DMS53 treated with DMSO at 0.1 percent for 48 hours (cell line): Measurements from ENCODE around the gene TANGO2.

Experiments
- DNase-seq: peaks from one replicate; lab custom pipeline; 2025; ENCODE audit not compliant: unreplicated experiment; lab: John Stamatoyannopoulos, UW

Gene TANGO2

DNA sequence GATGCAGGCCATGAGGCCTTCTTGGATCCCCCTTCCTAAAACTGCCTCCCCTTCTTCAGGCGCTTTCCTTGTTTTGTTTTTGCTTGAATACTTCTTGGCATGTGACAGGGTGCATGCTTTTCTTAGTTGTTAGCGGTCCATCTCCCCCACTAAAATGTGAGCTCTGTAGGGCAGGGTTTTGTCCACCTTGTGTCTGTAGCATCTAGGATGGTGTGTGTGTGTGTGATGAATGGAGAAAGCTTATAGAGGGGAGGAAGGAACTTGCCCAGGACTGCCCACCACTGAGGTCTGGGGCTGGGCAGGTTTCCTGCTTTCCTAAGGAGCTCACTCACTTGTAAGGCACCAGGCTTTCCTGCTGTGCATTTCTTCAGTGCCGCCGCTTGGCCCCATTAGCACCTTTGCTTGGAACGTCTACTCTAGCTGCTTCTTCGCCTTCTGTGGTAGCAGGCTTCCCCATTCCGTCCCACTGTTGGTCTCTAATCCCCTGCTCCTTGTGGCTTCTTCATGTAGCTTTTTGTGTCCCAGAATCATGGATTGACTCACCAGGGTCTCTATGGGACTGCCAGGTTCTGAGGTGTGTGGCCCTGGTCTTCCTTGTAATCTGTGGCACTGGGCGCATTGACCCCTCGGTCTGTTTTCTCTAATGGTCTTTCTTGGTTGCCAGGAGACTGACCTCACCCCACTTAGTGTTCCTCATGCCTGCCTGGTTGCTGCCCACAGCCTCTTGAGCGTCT, 62.4 kb downstream of the TANGO2 start:
- no peak for DNase-seq

DNA sequence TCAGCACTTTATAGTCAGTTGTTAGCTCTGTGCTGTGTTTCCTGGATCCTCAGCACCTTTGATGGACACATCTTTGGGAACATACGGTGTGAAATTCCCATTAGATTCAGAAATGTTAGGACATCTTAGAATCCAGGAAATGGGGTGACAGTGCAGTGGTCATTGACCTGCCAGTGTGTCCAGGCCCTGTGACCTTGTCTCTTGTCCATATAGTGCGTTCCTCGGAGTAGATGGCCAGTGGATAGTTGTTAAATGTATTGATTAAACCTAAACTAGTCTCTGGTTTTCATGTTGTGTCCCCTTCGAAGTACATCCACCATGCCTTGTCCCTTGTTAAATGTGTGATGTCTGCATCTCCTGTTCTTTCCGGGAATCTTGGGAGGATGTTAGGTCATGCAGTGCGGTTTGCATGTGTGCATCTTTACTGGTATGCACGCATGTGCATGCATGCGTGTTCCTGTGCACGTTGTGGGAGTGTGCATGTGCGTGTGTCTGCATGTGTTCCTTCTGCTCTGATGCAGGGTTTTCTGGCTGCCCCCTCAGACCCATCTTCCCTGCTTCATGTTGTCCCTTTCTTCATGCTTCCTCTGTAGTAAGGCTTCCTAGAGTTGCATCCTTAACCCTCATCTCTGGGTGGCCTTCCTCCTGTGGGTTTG, 63.1 kb downstream of the TANGO2 start:
- no peak for DNase-seq

DNA sequence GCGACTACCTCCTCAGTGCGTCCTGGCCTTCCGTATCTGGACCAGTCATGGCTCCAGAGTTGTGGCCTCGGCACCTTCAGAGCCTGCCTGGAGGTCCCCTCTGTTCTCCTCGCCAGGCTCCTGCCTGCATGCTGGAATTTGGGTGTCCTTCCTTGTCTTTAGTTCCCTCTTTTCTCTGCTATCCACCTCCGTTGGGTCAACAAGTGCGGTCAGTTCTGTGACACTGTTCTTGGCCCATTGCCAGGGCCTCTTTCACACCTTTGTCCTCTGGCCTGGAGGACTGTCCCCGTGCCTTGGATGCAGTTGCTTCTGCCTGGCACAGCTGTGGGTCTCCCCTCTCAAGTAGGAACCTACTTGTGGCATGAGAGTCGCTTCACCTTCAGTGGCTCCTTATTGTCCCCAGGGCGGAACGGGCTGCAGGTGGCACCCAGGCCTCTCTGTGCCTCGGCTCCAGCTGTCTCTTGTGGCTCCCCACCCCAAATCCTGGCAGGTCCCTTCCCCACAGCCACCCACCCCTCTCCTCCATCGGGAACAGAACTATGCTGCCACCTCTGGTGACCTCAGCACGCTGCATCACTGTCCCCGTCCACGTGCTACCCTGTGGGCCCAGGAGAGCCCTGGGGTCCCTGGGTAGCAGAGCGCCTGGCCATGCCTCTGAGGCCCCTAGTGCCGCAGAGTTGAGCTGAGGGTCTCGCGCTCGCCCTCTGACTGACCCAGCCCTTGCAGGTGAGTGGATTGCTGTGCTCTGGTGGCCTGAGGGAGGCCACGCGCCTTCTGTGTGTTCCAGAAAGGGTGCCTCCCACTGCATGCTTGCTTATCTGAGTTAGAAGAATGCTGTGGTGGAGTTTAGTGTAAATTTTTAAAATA, 63.9 kb downstream of the TANGO2 start:
- no peak for DNase-seq

DNA sequence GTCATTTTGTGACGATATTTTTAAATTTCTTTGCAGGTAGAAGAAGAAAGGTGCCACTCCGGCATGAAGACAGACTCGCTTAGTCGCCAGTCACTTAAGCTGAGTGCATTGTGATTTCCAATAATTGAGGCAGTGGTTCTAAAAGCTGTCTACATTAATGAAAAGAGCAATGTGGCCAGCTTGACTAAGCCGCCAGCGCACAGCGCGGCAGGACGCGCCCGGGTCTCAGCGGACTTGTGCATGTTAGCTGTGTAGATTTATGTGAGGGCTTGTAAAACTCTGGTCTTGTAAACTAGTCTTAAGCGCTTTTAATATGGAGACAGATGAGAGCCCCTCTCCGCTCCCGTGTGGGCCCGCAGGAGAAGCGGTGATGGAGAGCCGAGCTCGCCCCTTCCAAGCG, 64.7 kb downstream of the TANGO2 start:
- no peak for DNase-seq

DNA sequence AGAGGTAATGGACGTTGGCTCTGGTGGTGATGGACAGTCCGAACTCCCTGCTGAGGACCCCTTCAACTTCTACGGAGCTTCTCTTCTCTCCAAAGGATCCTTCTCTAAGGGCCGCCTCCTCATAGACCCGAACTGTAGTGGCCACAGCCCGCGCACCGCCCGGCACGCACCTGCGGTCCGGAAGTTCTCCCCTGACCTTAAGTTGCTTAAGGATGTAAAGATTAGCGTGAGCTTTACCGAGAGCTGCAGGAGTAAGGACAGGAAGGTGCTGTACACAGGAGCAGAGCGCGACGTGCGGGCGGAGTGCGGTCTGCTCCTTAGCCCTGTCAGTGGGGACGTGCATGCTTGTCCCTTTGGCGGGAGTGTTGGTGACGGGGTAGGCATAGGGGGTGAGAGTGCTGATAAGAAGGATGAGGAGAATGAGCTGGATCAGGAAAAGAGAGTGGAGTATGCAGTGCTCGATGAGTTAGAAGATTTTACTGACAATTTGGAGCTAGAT, 65.2 kb downstream of the TANGO2 start:
- DNase-seq: no peak

DNA sequence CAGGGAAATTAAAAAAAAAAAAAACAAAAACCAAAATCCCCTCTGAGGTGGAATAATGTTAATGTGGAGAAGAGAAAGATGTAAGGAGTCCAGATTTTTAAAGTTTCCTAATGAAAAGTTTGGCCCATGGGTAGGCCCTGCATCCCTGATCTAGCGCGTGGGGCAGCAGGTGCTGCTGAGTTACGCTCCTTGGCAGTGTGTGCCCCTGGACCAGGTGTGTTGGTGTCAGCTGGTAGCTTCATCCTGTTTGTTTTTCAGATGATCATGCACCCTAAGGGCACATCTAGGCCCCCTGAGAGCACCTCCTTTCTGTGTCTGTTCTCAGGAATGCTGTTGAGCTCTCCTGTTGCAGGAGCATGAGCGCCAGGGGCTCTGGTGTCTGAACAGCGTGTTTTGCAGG, 65.9 kb downstream of the TANGO2 start:
- DNase-seq: no peak

DNA sequence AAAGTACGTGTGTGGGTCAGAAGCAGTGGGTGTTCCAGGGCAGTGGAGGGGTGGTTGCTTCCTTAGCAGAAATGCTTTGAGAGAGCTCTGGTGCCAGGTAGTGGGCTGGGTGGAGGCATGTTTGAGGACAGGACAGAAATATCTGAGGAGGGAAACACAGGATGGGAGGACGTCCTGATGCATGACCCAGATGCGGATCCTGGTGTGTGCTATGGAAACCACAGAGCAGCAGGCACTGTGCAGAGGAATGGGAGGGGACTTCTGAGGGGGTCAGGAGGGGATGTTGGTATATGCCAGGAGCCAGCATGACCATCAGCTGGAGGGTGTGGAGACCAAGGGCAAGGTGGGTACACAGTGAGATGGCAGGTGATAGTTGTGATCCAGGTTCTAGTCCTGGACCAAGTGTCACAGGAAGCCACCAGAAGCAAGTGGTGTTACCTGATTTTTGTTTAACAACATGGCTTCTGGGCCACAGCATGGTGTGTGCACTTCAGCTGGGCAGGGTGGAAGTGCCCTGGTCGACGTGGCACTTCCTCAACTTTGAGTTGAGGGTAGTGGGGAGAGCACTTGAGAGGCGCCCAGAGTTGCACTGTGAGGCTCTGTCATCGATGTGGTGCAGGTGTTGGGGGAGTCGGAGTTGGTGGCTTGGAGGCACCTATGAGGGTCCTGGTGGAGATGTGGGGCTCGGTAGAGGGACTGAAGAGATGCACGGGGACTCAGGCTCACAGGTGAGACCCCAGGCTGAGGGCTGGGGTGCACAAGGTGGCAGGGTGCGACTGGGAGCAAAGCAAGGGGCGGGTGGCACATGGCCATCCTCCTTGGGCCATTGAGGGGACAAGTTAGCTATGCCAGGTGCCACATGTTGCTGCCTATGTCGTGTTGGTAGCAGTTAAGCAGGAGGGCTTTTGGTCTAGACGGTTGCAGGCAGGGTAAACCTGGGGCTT, 66.7 kb downstream of the TANGO2 start:
- DNase-seq: no peak

DNA sequence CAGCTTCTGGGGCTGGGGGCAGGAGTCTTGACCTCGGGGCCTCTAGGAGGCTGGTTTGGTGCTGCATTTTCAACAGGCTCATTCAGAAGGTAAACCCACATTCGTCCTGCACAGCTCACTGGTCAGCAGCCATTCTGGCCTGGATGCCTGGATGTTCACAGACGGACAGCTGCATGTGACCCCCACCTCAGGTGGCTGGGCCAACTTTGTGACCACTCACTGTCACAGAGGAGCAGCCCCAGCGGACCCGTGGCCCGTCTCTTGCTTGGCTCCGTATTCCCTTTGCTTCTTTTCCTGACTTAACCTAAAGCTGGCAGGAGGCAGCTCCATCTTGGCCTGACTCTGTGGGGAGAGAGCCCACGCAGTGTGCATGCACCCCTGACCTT, 67.3 kb downstream of the TANGO2 start:
- no peak for DNase-seq

DNA sequence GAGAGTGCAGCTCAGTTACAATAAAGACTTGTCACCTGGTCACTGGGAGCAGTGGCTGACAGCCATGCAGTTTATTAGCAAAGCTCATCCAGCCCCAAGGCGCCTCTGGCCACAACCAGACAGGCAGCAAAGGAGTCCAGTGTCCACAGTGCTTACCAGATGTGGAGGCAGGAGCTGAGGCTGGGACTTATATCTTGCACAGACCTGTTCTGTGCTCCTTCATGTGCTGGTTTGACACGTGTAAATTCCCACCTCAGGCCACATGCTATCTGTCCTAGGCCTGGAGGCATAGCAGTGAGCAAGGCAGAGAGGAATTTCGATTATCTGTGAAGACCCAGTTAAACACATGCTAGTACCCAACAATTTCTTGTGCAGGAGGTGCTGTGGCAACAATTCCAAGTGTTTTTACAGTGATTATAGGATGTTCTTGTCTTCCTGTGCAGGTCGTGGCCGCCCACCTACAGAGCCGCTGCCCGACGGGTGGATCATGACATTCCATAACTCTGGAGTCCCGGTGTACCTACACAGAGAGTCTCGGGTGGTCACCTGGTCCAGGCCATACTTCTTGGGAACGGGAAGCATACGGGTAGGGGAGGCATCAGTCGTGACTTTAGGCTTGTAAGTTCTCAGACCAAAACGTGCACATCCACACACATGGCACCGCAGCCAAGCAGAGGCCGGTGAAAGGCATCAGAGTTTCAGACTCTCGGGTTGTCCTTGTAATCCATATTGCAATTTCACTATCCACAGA, 68.5 kb downstream of the TANGO2 start:
- no peak for DNase-seq

DNA sequence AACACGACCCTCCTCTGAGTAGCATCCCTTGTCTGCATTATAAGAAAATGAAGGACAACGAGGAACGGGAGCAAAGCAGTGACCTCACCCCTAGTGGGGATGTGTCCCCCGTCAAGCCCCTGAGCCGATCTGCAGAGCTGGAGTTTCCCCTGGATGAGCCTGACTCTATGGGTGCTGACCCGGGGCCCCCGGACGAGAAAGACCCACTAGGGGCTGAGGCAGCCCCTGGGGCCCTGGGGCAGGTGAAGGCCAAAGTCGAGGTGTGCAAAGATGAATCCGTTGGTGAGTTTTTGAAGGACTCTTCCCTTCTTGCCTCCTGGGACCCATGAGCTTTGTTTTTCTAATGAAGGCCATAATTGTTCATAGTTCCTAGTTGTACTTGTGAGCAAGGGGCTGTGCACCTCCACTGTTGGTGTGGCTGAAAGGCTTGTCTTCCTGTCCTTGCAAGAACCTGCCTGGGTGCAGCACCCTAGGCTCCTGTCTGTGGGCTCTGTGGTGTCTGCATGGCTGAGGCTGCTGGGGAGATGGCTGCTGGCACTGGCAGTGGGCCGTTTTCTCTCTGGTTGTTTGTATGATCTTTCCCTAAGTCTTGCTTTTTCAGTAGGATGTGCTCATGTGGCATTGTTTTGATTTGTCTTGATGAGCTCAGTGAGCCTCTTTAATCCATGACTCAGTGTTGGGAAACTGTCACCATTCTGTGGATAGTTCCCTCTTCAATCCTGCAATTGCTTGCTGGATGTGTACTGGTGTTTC, 69.2 kb downstream of the TANGO2 start:
- DNase-seq: no peak

DNA sequence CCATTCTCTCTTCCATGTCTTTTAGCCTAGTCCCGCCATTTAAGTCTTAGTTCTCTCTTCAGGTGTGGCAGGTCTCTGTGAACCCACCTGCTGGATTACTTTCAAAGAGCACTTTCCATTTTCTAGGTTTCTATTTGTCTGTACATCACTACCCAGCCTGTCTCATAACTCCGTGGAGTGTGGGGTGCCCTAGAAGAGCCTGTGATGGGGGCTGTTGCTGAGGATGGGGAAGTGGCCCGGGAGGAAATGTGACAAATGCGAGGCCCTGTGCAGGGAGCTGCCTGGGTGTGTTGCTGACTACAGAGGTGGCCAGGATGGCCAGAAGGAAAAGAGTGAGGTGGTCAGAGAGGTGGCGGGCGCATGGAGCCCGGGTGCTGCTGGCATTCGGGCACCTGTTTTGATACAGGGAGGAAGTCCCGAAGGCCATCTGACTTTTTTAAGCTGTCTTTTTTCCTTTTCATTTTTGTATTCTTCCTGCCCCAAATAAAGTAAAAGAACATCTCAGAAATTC, 69.9 kb downstream of the TANGO2 start:
- no peak for DNase-seq

DNA sequence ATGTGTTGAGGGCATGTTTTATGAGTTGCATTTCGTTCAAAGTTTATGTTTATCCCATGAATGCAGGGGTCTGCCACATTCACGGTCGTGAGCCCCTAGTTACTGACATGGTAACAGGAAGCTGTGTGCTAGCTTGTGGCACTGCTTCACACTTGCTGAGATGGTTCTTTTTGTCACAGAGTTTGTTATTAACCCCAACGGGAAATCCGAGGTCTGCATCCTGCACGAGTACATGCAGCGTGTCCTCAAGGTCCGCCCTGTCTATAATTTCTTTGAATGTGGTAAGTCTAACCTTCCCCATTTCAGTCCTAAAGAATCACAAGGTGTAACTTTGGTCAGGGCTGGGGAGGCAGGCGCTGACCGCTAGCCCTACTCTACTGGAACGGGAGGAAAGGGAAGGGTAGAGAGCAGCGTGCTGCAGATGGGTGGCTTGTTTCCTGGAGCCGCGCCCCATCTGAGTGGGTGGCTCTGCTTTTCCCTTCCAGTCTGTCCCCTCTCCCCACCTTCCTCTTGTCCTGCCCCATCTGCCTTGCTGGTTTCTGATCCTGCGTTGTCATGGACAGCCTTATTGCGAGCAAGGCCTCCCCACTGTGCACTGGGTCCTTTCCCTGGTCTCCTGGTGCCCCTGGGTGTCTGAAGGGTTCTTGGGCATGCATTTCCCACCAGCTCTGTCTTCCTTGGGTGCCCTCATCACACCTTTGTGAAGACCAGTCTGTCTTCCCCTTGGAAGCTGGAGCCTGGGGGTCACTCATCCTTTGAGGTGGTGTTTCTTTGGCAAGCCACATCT, 71.0 kb downstream of the TANGO2 start:
- no peak for DNase-seq

DNA sequence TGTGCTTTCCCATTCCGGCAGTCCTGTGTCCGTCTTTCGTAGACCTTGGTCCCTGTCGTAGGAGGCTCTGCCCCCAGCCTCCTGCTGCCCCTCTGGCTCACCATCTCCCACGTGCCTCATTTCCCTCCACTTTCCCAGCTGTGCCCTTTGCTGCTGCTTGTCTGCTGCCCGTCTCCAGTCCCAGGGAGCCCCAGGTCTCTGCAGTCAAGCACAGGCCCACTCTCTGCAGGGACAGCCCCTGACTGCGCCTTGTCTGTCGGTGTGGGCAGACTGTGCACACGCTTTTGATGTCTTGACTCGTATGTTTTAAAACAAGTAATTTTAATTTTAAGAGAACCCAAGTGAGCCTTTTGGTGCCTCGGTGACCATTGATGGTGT, 71.6 kb downstream of the TANGO2 start:
- no peak for DNase-seq

DNA sequence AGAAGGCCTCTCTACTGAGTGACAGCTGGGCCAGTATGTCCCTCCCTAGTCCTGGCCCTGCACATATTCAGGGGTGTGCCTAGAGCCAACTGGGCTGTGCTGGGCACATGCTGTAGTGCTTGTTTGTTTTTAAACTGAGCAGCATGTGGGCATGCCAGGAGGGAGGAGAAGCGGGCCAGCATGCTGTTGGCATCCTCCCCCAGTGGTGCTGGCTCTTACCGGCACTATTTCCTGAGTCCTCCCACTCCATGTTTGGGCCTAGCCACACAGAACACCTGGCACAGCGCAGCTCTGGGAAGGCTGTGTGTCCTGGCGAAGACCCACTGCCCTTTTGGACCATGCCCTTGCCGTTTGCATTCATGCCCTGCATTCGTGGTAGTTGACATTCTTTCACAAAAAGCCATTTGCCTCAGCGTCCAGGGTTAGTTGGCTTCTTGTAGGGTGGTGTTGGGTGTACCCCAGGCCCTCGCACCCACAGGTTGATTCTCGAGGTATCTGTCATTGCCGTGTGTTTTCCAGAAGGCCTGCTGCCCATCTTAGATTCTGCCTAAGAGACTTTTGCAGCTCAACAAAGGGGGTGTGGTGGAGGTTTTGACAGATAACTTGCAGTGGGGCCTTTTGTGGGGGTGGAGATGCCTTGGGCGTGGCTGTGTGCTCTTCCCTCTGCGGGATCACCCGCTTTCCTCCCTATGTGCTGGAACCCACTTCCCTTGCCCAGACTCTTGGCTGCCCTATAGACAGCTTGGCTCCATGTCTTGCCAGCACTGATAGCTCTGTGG, 72.7 kb downstream of the TANGO2 start:
- DNase-seq: no peak

DNA sequence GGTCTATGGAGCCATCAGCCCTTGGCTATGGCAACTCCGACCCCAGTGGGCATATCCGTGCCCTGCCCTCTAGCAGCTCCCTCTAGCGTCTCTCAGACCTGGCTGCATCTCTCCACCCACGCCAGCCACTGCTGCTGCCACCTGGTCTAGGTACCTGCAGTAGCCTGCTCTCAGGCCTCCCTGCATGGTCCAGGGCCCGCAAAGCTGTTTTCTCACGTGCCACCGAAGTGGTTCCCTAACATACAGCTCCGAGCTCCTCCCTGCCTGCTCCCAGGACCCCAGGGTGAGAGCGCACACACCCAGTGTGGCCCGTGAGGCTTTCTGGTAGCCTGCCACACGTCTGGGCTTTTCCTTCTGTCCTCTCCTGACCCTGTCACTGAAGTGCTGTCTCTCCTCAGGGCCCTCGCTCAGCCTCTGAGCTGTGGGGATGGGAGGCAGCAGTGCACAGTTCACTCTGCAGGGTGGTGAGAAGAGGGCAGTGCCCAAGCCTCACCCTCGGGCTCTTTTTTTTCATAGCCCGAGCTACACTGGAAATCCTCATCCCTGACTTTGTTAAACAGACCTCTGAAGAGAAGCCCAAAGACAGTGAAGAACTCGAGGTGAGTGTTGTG, 73.4 kb downstream of the TANGO2 start:
- no peak for DNase-seq

DNA sequence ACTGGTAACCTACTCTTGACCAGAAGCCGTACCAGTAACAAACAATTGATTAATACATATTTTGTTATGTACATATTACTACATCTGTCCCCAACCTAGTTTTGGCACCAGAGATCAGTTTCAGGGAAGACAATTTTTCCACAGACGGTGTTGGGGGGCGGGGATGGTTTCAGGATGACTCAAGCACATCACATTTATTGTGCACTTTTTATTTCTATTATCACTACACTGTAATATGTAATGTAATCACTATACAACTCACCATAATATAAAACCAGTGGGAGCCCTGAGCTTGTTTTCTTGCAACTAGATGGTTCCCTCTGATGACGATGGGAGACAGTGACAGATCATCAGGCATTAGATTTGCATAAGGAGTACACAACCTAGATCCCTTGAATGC, 74.6 kb downstream of the TANGO2 start:
- DNase-seq: no peak
